Stimulated activated naive B cell treated with anti-CD40 and anti-IgM and Interleukin-4, amounts not matched to agents 10 μg/mL and 1 μg/mL and 100 μg/mL, for 72 hours (primary cell): ENCODE results near the gene SORL1.
"Not testable (repeated sequence)": the region's sequence is repeated elsewhere in the genome, so short reads cannot be mapped to it uniquely, and the experiment has no call there.

Experiments
- ATAC-seq, 2 donors: fragments of 150-1000 bp; cut with Tn5 transposase; replicated peaks; 2 replicates each; pipeline ENCODE4 v1.10.0; 2021; ENCODE audit warnings: moderate library complexity in 1 of 2
- DNase-seq: peaks from one replicate; pipeline ENCODE4 v3.0.0; 2021
- H3K27ac Mint-ChIP-seq: one replicate; pipeline ENCODE4 v1.8.0; 2022; ENCODE audit warnings: mild to moderate bottlenecking, mixed read lengths
- H3K27me3 Mint-ChIP-seq, 2 donors: one replicate each; pipeline ENCODE4 v1.8.0; 2022; ENCODE audit warnings: mixed read lengths in 2 of 2
- H3K36me3 Mint-ChIP-seq, 2 donors: one replicate each; pipeline ENCODE4 v1.8.0; 2022; ENCODE audit warnings: mixed read lengths in 2 of 2, mild to moderate bottlenecking in 1 of 2
- H3K4me1 Mint-ChIP-seq, 2 donors: one replicate each; pipeline ENCODE4 v1.8.0; 2022; ENCODE audit warnings: mixed read lengths in 2 of 2, mild to moderate bottlenecking in 1 of 2
- H3K4me3 Mint-ChIP-seq, 2 donors: one replicate each; pipeline ENCODE4 v1.8.0; 2022; ENCODE audit warnings: mild to moderate bottlenecking in 2 of 2, mixed read lengths in 2 of 2, moderate library complexity in 1 of 2
- H3K9me3 Mint-ChIP-seq, 2 donors: one replicate each; pipeline ENCODE4 v1.8.0; 2022; ENCODE audit warnings: mixed read lengths in 2 of 2, mild to moderate bottlenecking in 1 of 2

Gene SORL1

DNA sequence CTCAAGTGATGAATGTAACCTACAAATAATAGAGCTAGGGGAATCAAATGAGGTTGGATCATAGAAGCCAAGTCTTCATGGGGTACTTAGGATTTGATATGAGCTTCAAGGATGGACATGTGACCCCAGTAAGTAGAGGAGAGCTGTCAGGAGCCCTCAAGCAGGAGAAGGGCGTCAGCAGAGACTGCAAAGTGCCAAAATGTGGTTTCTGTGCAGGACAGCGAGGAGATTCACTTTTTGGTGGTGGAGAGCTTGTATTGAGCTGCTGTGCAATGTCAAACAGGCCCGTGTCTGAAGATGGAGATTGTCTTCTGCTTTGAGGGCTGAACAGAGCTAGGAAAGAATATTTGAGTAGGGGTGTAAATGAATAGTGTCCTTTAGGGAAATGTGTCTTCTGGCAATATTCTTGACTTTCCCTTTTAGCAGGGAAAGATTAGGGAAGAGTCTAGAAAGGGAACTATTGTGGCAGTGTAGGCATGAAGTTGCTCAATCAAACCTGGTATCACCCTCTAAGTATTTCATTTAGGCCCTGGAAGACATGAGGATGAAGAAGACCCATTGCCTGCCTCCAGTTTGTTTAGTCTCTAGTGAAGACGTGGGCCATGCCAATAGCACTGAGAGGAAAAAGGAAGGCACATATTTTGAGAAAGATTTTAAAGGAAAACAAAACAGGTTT, 31.8 kb downstream of the SORL1 start:
- Mint-ChIP-seq H3K4me1 (peaks cover 48 to 63% of the 10 kb centered on the region in 2 donors), H3K9me3 (peaks cover 0 to 3% of the 10 kb centered on the region in 2 donors), H3K27me3 (no peaks in the 10 kb centered on the region), H3K4me3 (peak overlapping the region; percentile 1 to 23), H3K27ac (peak overlapping the region; percentile 14), H3K36me3 (peaks cover 32 to 40% of the 10 kb centered on the region in 2 donors)
- no peak for DNase-seq
- ATAC-seq: no peak

DNA sequence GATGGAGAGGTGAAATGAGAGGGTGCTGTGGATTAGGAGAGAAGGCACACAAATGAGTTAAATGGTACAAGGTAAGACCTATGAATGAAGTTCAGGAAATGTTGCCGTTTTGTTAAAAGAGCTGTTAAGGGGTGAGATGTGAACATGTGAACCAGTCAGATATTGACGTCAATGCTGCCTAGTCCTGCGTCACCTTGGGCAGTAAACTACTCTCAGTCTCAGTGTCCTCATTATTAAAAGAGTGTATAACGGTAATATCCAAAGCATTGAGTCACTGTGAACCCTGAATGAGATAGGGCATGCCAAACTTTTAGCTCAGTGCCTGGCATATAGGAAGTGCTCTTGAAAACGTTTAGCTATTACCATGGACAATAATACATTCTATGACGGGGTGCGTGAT, 33.1 kb downstream of the SORL1 start:
- Mint-ChIP-seq H3K27me3 (no peaks in the 10 kb centered on the region), H3K9me3 (peaks cover 0 to 3% of the 10 kb centered on the region in 2 donors), H3K4me1 (peaks cover 50 to 65% of the 10 kb centered on the region in 2 donors), H3K36me3 (peaks cover 38 to 44% of the 10 kb centered on the region in 2 donors), H3K27ac (no peak overlapping the region), H3K4me3 (no peak overlapping the region)
- DNase-seq (no peak), ATAC-seq (no peak)

DNA sequence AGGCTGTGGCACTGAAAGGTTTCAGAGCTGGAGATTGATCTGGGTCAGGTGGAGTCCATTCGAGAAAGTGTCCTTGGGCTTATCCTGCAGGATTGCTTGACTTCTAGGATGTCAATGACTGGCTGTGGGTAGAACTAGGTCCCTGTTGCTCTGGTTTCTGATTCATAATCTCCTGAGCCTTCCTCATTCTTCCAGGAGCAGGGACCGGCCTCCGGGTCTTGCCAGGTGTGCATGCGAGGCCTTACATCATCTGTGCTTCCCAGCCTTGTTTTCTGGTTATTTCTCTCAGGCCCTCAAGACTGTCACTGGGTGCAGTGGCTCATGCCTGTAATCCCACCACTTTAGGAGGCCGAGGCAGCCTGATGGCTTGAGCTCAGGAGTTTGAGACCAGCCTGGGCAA, 33.9 kb downstream of the SORL1 start:
- H3K4me1 Mint-ChIP-seq: peaks cover 51 to 70% of the 10 kb centered on the region in 2 donors
- H3K36me3 Mint-ChIP-seq: peaks cover 41 to 46% of the 10 kb centered on the region in 2 donors
- H3K9me3 Mint-ChIP-seq: peaks cover 0 to 3% of the 10 kb centered on the region in 2 donors
- H3K4me3 Mint-ChIP-seq: no peak overlapping the region
- H3K27ac Mint-ChIP-seq: no peak overlapping the region
- DNase-seq (no peak), ATAC-seq (no peak)
- H3K27me3 Mint-ChIP-seq: no peaks in the 10 kb centered on the region

DNA sequence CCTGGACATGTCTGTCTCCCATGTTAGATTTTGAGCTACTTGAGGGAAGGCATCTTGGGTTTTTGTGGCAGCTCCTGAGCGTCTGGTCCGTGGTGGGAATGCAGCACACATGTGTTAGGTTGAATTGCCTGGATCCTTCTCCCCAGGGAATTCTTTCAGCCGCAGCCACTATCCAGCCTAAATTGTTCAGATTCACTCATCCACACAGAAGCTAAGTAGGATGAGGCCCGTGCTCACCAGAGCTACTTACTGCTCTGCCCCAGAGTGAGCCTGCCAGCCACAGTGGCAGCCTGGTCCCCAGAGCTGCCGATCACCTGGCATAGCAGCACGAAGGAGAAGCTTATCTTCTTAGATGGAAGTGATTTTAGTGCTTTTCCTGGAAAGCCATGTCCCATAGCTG, 35.1 kb downstream of the SORL1 start:
- ATAC-seq (no peak), DNase-seq (no peak)
- Mint-ChIP-seq H3K27ac (peak overlapping the region; percentile 44), H3K4me3 (no peak overlapping the region), H3K4me1 (peaks cover 48 to 74% of the 10 kb centered on the region in 2 donors), H3K9me3 (peaks cover 0 to 3% of the 10 kb centered on the region in 2 donors), H3K27me3 (no peaks in the 10 kb centered on the region), H3K36me3 (peaks cover 41 to 51% of the 10 kb centered on the region in 2 donors)

DNA sequence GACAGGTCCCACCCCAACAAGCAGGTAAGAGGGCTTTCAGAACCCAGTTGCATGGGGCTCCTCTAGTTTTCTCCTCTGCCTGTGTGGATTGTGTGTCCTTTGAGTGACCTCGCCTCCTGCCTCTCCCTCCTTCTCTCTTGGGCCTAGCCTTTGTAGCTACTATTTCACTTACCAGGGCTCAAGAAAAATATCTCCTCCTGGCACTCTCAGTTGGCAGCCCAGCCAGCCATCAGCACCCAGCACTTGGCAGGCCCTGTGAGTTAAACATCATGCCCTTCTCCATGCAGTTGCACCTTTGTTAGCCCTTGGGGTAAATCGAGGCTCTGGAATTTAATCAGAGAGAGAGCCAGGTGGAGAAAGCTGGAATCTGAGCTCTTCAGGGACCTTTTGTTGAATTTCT, 36.1 kb downstream of the SORL1 start:
- H3K36me3 Mint-ChIP-seq: peaks cover 41 to 51% of the 10 kb centered on the region in 2 donors
- ATAC-seq (no peak), DNase-seq (no peak)
- H3K27ac Mint-ChIP-seq: no peak overlapping the region
- peaks cover 41 to 67% of the 10 kb centered on the region in 2 donors for H3K4me1 Mint-ChIP-seq
- no peaks in the 10 kb centered on the region for H3K27me3 Mint-ChIP-seq
- peaks cover 0 to 3% of the 10 kb centered on the region in 2 donors for H3K9me3 Mint-ChIP-seq
- H3K4me3 Mint-ChIP-seq: no peak overlapping the region

DNA sequence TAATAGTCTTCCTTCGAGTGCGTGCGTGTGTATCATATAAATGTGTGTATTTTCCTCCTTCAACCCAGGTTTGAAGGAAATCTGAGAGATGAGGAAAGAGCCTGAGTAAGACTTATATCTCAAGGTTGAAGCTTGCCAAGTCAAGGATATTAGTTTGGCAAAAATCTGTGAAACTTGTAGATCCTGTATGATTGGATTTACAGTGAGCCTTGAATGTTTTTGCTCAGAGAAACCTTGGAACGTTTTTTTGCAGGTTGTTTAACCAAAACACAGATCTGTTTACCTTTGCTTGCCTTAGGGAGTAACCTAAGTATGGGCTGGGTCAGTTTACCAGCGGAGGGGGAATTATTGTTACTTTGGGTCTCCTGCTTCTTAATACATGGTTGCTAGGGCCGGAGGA, 36.5 kb downstream of the SORL1 start:
- Mint-ChIP-seq H3K36me3 (peaks cover 45 to 55% of the 10 kb centered on the region in 2 donors), H3K27me3 (no peaks in the 10 kb centered on the region), H3K4me3 (no peak overlapping the region), H3K27ac (no peak overlapping the region), H3K4me1 (peaks cover 42 to 67% of the 10 kb centered on the region in 2 donors), H3K9me3 (peaks cover 0 to 3% of the 10 kb centered on the region in 2 donors)
- DNase-seq (no peak), ATAC-seq (no peak)

DNA sequence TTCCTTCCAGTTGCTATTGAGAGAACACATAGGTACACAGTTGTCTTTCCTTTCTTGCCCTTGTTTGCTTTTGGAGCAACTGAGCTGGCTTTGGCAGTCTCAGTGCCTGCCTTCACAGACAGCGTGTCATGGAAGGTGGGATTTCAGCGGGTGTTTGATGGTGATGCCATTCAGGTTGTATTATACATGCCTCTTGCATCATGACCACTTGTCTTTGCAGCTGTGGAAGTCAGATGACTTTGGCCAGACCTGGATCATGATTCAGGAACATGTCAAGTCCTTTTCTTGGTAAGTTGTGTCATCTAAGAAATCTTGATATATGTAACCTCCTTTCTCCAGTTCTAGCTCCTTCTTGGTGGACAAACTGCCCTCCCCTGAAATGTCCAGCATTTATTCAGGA, 37.7 kb downstream of the SORL1 start:
- DNase-seq (no peak), ATAC-seq (no peak)
- Mint-ChIP-seq H3K36me3 (peaks cover 37 to 47% of the 10 kb centered on the region in 2 donors), H3K9me3 (no peaks in the 10 kb centered on the region), H3K4me1 (peaks cover 45 to 67% of the 10 kb centered on the region in 2 donors), H3K27ac (no peak overlapping the region), H3K27me3 (no peaks in the 10 kb centered on the region), H3K4me3 (no peak overlapping the region)

DNA sequence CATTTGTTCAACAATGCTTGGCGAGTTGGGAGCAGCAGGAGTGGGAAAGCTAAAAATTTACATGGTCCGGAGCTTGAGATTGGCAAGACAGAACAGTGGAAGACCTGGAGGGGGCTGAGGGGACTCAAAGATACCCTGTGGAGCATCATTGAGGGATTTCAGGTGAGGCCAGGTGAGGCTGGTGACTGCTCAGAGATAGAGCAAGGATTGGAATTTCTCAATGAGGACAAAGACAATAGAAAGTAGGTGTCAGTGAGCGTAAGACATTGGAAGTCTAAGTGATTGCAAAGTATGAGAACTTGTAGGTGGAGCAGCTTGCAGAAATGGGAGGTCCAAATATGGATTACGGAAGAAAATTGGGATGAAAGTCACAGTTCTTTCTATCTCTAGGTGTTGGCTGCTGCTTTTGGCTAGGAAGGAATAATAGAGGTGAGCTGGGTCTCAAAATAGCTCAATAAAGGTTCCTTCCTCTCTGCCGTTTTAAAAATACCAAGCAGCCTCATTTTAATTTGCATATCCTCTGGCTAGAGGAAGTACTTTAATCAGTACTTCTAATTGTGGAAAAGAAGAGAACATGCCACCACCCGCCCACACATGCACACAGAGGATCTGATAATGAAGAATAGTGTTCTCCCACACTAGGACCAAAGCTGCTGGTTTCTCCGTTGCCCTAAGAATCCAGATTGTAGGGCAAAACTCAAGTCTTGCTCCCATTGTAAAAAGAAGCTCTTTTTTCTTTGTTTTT, 42.4 kb downstream of the SORL1 start:
- Mint-ChIP-seq H3K9me3 (no peaks in the 10 kb centered on the region), H3K27ac (peak overlapping the region; percentile 78), H3K4me3 (peak overlapping the region; percentile 66 to 72), H3K4me1 (peaks cover 45 to 65% of the 10 kb centered on the region in 2 donors), H3K27me3 (no peaks in the 10 kb centered on the region), H3K36me3 (peaks cover 43 to 58% of the 10 kb centered on the region in 2 donors)
- ATAC-seq (peak; percentile 90), DNase-seq (peak; percentile 34)

DNA sequence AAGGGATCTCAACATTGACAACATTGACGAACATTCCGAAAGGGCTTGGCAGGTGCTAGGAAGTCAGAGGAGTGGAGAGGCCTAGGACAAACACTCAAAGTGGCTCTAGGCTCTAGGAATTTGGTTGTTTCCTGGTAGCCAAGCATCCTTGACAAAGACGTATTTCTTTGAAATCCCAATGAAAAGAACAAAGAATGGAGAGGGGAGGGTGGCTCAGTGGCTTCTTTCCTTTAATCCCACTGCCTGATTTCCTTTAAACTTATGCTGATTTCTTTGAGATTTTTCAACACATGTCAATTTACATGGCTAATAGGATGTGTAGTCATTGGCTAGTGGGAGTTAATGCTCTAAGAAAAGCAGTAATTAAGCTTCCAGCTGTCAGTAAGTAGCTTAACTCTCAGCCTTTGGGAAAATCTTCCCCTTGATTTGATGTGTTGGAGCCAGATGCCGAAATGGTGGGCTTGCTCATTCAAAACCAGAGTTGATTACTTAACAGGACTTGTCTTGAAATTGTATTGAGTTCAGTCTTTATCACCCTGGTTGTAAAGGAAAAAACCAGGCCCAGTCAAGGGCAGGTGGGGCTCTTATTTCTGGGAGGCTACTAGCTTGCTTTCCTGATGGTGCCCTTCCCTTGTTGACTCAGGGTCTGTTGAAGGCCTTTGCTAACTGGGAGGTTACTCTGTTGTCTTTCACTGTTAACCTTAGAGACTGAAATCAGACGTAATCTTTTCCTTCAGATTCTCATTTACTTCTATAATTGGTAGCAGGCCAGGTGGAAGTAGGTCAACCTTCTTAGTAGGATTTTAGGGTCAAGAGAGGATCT, 45.3 kb downstream of the SORL1 start:
- Mint-ChIP-seq H3K4me1 (peaks cover 38 to 55% of the 10 kb centered on the region in 2 donors), H3K4me3 (no peak overlapping the region), H3K9me3 (peaks cover 3 to 6% of the 10 kb centered on the region in 2 donors), H3K27ac (no peak overlapping the region), H3K36me3 (peaks cover 41 to 57% of the 10 kb centered on the region in 2 donors), H3K27me3 (no peaks in the 10 kb centered on the region)
- DNase-seq: no peak
- ATAC-seq: no peak

DNA sequence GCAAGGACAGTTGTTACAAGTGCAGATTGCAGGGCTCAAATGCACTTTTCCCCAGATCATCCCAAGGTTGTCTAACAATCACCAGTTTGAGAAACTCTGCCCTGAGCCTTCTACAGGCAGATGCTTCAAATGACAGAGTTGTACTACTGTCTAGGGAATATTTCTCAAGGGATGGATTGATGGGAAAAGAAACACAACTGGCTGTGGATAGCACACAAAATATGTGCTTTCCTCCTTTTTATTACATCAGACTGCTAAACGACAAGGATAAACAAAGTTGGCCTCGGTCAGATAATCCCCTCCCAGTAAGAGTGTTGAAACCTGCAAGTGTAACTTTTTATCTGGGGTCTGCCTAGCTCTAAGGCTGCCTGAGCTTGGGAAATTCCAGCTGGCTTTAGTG, 47.3 kb downstream of the SORL1 start:
- no peak overlapping the region for H3K27ac Mint-ChIP-seq
- H3K27me3 Mint-ChIP-seq: no peaks in the 10 kb centered on the region
- DNase-seq (no peak), ATAC-seq (no peak)
- H3K9me3 Mint-ChIP-seq: peaks cover 3 to 6% of the 10 kb centered on the region in 2 donors
- no peak overlapping the region for H3K4me3 Mint-ChIP-seq
- H3K36me3 Mint-ChIP-seq: peaks cover 45 to 69% of the 10 kb centered on the region in 2 donors
- H3K4me1 Mint-ChIP-seq: peaks cover 27 to 40% of the 10 kb centered on the region in 2 donors

DNA sequence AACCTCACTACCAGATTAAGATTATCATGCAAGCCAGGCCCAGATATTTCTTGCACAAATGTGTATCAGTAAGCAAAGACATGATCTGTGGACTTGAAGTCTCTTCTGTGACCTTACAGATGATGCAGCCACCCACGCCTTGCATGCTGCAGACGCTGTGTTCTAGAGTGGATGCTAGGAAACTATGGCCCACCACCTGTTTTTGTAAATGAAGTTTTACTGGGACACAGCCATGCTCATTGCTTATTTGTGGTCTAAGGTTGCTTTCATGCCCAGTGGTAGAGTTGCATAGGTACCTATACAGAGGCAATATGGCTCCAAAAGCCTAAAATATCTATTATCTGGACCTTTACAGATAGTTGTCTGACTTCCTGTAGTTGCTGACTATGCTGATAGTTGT, 48.2 kb downstream of the SORL1 start:
- H3K4me3 Mint-ChIP-seq: no peak overlapping the region
- H3K27me3 Mint-ChIP-seq: no peaks in the 10 kb centered on the region
- H3K9me3 Mint-ChIP-seq: peaks cover 3 to 7% of the 10 kb centered on the region in 2 donors
- DNase-seq (no peak), ATAC-seq (no peak)
- H3K4me1 Mint-ChIP-seq: peaks cover 21 to 32% of the 10 kb centered on the region in 2 donors
- H3K27ac Mint-ChIP-seq: no peak overlapping the region
- peaks cover 51 to 78% of the 10 kb centered on the region in 2 donors for H3K36me3 Mint-ChIP-seq

DNA sequence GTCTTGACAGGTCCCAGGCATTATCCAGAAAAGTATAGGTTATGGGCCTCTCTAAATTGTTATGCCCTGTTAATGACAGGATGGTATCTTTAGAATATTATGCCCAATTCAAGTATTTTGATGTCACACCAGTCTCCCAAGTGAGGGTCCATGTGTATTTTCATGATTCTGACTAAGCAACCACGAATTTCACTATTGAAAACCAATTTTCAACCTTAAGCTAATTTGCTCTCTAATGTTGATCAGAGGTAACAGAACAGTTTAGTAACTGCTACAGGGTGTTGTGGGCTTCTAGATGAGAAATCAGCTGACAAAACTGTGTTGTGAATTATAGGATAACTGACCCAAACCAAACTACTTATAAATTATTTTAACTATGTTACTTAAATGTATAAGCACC, 48.6 kb downstream of the SORL1 start:
- ATAC-seq (no peak), DNase-seq (no peak)
- peaks cover 3 to 12% of the 10 kb centered on the region in 2 donors for H3K9me3 Mint-ChIP-seq
- H3K4me3 Mint-ChIP-seq: no peak overlapping the region
- peaks cover 17 to 27% of the 10 kb centered on the region in 2 donors for H3K4me1 Mint-ChIP-seq
- H3K36me3 Mint-ChIP-seq: peaks cover 51 to 78% of the 10 kb centered on the region in 2 donors
- no peaks in the 10 kb centered on the region for H3K27me3 Mint-ChIP-seq
- no peak overlapping the region for H3K27ac Mint-ChIP-seq

DNA sequence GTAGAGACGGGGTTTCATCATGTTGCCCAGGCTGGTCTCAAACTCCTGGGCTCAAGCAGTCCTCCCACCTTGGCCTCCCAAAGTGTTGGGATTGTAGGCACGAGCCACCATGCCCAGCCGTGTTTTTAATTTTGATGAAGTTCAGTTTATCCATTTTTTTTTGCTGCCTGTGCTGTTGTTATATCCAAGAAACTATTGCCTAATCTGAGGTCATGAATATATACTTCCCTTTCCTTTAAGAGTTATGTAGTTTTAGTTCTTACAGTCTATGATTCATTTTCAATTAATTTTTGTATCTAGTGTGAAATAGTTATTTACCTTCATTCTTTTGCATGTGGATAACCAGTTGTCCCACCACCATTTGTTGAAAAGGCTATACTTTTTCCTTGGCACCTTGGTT, 50.9 kb downstream of the SORL1 start:
- DNase-seq (no peak), ATAC-seq (no peak)
- no peaks in the 10 kb centered on the region for H3K27me3 Mint-ChIP-seq
- H3K27ac Mint-ChIP-seq: no peak overlapping the region
- peaks cover 8 to 12% of the 10 kb centered on the region in 2 donors for H3K4me1 Mint-ChIP-seq
- H3K4me3 Mint-ChIP-seq: no peak overlapping the region
- H3K9me3 Mint-ChIP-seq: peaks cover 14 to 24% of the 10 kb centered on the region in 2 donors
- H3K36me3 Mint-ChIP-seq: peaks cover 53 to 79% of the 10 kb centered on the region in 2 donors

DNA sequence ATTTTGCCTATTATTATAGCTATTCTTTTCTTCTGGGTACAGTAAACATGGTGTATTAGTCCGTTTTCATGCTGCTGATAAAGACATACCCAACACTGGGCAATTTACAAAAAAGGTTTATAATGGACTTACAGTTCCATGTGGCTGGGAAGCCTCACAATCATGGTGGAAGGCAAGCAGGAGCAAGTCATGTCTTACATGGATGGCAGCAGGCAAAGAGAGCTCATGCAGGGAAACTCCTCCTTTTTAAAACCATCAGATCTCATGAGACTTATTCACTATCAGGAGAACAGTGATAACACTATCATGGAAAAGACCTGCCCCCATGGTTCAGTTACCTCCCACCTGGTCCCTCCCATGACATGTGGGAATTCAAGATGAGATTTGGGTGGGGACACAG, 54.1 kb downstream of the SORL1 start:
- peaks cover 13 to 22% of the 10 kb centered on the region in 2 donors for H3K9me3 Mint-ChIP-seq
- H3K4me1 Mint-ChIP-seq, H3K27me3 Mint-ChIP-seq, H3K4me3 Mint-ChIP-seq, ATAC-seq, DNase-seq, H3K27ac Mint-ChIP-seq: not testable (repeated sequence)
- H3K36me3 Mint-ChIP-seq: peaks cover 58 to 71% of the 10 kb centered on the region in 2 donors
